Tongue (tissue), 2 donors: ENCODE measurements around the gene TAS2R50. TPM values are rescaled to one million over a fixed set of nuclear protein-coding genes. Genes with fewer than 3 reads are reported as not detected.

Experiments used
- DNase-seq: peaks from one replicate; pipeline ENCODE4 v3.0.0-alpha.2; 2015
- total RNA-seq: library from RNA; depleted of rRNA; stranded (reverse); fragments of >200 nt; gene quantifications from one replicate; pipeline ENCODE4 v1.2.3, GENCODE V29; 2014

The TAS2R50 gene
- total RNA-seq, 1 donor from 2014 or later: 10.7 TPM

- no peak for DNase-seq
Measured at GRCh38 chr12:10943167-10943566, 43.5 kb downstream of the TAS2R50 start.

- DNase-seq: peak; percentile 2
Measured at GRCh38 chr12:10941916-10942607, 44.6 kb downstream of the TAS2R50 start.

GRCh38 chr12:10941369-10941768 is 45.3 kb downstream of the TAS2R50 start:
- no peak for DNase-seq

GRCh38 chr12:10940389-10940788 is 46.3 kb downstream of the TAS2R50 start:
- no peak for DNase-seq

GRCh38 chr12:10939163-10939562 is 47.5 kb downstream of the TAS2R50 start, which contains the start of gene TAS2R14:
Gene TAS2R14, minus strand, starts transcription at chr12:10939263. Its CDS starts 56 bp downstream, at chr12:10939207.
- no peak for DNase-seq

GRCh38 chr12:10936506-10936905 is 50.2 kb downstream of the TAS2R50 start:
- no peak for DNase-seq

Other genes starting within 250 kb of the TAS2R50 start
- not detected for gene TAS2R7, start 184.3 kb downstream of the TAS2R50 start, total RNA-seq
- gene TAS2R8, start 179.6 kb downstream of the TAS2R50 start, total RNA-seq: not detected
- not detected for gene TAS2R9, start 176.7 kb downstream of the TAS2R50 start, total RNA-seq
- gene TAS2R10, start 160.6 kb downstream of the TAS2R50 start, total RNA-seq: 2.8 TPM
- 19.3 TPM for gene PRR4, start 137.4 kb downstream of the TAS2R50 start, total RNA-seq
- 85.8 TPM for gene PRH1, start 102.7 kb downstream of the TAS2R50 start, total RNA-seq
- 3.2 TPM for gene TAS2R13, start 77.3 kb downstream of the TAS2R50 start, total RNA-seq
- 335 TPM for gene PRH2, start 57.7 kb downstream of the TAS2R50 start, total RNA-seq
- gene TAS2R14, start 47.6 kb downstream of the TAS2R50 start, total RNA-seq: 9.1 TPM
- 8.2 TPM for gene TAS2R20, start 11.4 kb upstream of the TAS2R50 start, total RNA-seq
- gene TAS2R19, start 35.7 kb upstream of the TAS2R50 start, total RNA-seq: 17.1 TPM
- 17.7 TPM for gene TAS2R31, start 44.5 kb upstream of the TAS2R50 start, total RNA-seq
- 8.4 TPM for gene TAS2R46, start 75.4 kb upstream of the TAS2R50 start, total RNA-seq
- gene TAS2R43, start 105.4 kb upstream of the TAS2R50 start, total RNA-seq: 20.5 TPM
- 16.9 TPM for gene TAS2R30, start 147.7 kb upstream of the TAS2R50 start, total RNA-seq
- 9.3 TPM for gene SMIM10L1, start 184.3 kb upstream of the TAS2R50 start, total RNA-seq
- gene TAS2R42, start 200.0 kb upstream of the TAS2R50 start, total RNA-seq: not detected